Smooth muscle cell of the coronary artery (primary cell): ENCODE data around the gene MTCH1. TPM values are rescaled to one million over a fixed set of nuclear protein-coding genes. Genes with fewer than 3 reads are reported as not detected.

ENCODE experiments used
- total RNA-seq: library from RNA; depleted of rRNA; stranded (reverse); fragments of >200 nt; gene quantifications from 2 replicates; pipeline ENCODE4 v1.2.3, GENCODE V29; 2014; ENCODE audit warnings: low replicate concordance

MTCH1 gene, protein sequence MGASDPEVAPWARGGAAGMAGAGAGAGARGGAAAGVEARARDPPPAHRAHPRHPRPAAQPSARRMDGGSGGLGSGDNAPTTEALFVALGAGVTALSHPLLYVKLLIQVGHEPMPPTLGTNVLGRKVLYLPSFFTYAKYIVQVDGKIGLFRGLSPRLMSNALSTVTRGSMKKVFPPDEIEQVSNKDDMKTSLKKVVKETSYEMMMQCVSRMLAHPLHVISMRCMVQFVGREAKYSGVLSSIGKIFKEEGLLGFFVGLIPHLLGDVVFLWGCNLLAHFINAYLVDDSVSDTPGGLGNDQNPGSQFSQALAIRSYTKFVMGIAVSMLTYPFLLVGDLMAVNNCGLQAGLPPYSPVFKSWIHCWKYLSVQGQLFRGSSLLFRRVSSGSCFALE
- total RNA-seq = 223 and 309 TPM in 2 replicates

DNA sequence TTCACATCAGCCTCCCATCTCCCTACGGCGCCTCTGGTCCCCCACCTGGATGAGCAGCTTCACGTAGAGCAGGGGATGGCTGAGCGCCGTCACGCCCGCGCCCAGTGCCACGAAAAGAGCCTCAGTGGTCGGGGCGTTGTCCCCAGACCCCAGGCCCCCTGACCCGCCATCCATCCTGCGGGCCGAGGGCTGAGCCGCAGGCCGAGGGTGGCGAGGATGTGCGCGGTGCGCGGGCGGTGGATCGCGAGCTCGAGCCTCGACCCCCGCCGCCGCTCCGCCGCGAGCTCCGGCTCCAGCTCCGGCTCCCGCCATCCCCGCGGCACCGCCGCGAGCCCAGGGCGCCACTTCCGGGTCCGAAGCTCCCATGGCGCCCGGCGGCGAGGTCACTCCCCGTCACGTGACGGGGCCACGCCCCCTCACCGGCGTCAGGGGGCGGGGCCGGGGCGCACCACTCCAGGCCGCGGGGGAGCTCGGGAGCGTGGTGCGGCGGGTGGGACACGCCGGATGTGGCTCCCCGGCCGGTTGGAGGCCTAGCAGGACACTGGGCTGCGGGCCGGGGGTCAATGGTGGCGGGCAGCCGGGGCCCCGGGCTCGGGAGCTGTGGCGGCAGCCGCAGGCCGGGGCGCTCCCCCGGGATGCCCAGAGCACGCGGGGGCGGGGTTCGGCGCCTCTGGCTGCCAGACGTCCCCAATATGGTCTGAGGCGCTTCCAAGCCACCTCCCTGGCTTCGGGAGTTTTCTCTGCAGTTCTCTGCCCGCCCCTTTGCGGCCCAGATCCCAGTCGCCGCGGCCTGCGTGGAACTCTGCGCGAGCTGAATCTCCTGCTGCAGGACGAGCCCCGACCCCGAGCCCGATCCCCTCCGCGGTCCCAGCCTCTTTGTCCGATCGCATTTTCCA, at the start of gene MTCH1:
Gene MTCH1, minus strand, starts transcription at position 389 of the 896 bp plus-strand sequence. Its CDS starts 23 bp downstream, at position 366.

GRCh38 chr6:37005061-37005810, 19.2 kb upstream of the MTCH1 start, which contains the start of gene FGD2:
Gene FGD2, plus strand, starts transcription at chr6:37005655. Its CDS starts 163 bp downstream, at chr6:37005818.

DNA sequence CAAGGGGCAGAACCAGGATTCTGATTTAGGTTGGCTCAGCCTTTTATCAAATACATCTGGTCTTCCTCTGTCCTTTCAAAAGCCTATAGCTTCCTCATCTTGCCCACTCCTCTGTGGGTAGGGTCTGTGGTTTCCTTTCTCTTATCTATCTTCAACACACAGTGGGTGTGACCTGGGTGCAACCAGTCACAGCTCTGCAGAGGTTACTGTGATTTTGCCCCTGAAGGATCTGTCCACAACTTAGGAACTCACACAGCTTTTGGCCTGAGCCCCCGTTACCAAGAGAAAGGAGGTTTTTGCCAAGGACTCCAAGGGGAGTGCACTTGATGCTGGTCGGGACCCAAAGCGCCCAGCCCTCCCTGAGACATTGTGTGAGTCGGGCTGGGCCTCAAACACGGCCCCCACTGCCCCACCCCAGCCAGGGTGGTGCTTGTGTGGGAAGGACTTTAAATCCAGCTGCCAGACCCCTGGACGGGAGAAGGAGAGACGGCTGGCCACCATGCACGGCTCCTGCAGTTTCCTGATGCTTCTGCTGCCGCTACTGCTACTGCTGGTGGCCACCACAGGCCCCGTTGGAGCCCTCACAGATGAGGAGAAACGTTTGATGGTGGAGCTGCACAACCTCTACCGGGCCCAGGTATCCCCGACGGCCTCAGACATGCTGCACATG, 31.6 kb downstream of the MTCH1 start, which contains the start of gene PI16:
Gene PI16, plus strand, starts transcription at position 477 of the 670 bp plus-strand sequence. Its CDS starts 23 bp downstream, at position 500.

Other genes with a start within 250 kb of the MTCH1 start
- gene CPNE5, start 146.8 kb downstream of the MTCH1 start, total RNA-seq = 0.08 TPM in 1 of 2 replicates, not detected in the other
- gene PPIL1, start 111.4 kb downstream of the MTCH1 start, total RNA-seq = 5.7 and 26.2 TPM in 2 replicates
- gene C6orf89, start 100.2 kb downstream of the MTCH1 start, total RNA-seq = 21.6 and 36.2 TPM in 2 replicates
- under 0.01 and 18.0 TPM in 2 replicates for gene PI16, start 31.5 kb downstream of the MTCH1 start, total RNA-seq
- gene FGD2, start 19.5 kb upstream of the MTCH1 start, total RNA-seq = not detected in 2 replicates
- gene PIM1, start 184.0 kb upstream of the MTCH1 start, total RNA-seq = 10.9 and 25.2 TPM in 2 replicates